ENCODE results near the gene LMTK2. TPM values are rescaled to one million over a fixed set of nuclear protein-coding genes. Genes with fewer than 3 reads are reported as not detected.

Gene LMTK2
- polyA plus RNA-seq, 1 donor, result 16.0 TPM

GRCh38 chr7:98203261-98203963 is 96.8 kb downstream of the LMTK2 start:
- no peak for DNase-seq

GRCh38 chr7:98203964-98204605 is 97.4 kb downstream of the LMTK2 start:
- no peak for DNase-seq

GRCh38 chr7:98204670-98205069 is 98.0 kb downstream of the LMTK2 start:
- DNase-seq, result no peak

GRCh38 chr7:98205162-98205845 is 98.6 kb downstream of the LMTK2 start:
- no peak for DNase-seq

- no peak for DNase-seq
Observed at GRCh38 chr7:98206451-98207330, 100.0 kb downstream of the LMTK2 start.

- no peak for DNase-seq
Observed at GRCh38 chr7:98209166-98209920, 102.7 kb downstream of the LMTK2 start.

GRCh38 chr7:98210513-98211220 is 104.0 kb downstream of the LMTK2 start:
- DNase-seq, result no peak

GRCh38 chr7:98211221-98211675 is 104.6 kb downstream of the LMTK2 start, which contains the start of gene BHLHA15:
BHLHA15 (plus strand) TSS chr7:98211439; CDS start chr7:98212310, 871 bp downstream.
- DNase-seq, result no peak

- DNase-seq, result no peak
Observed at GRCh38 chr7:98211676-98212531, 105.2 kb downstream of the LMTK2 start.

- DNase-seq, result no peak
Observed at GRCh38 chr7:98212532-98213041, 105.9 kb downstream of the LMTK2 start.

- DNase-seq, result no peak
Observed at GRCh38 chr7:98213296-98213887, 106.7 kb downstream of the LMTK2 start.

GRCh38 chr7:98213888-98214810 is 107.5 kb downstream of the LMTK2 start:
- no peak for DNase-seq

- DNase-seq, result no peak
Observed at GRCh38 chr7:98214811-98215321, 108.2 kb downstream of the LMTK2 start.

GRCh38 chr7:98215561-98216495 is 109.2 kb downstream of the LMTK2 start:
- no peak for DNase-seq

GRCh38 chr7:98216941-98217622 is 110.4 kb downstream of the LMTK2 start:
- no peak for DNase-seq

Measured in left kidney (tissue), 2 donors.